ENCODE data around the gene SART3. TPM values are rescaled to one million over a fixed set of nuclear protein-coding genes. Genes with fewer than 3 reads are reported as not detected.
A peak's percentile ranks its signal among the peaks of the same experiment; 100 is the strongest.

The SART3 gene
- total and polyA plus RNA-seq, 10 of the 15 experiments (the other 5 are each of a cell fraction or from before 2014, with no cell fraction given), result 8.8 to 179 (median 54.9) TPM

DNA sequence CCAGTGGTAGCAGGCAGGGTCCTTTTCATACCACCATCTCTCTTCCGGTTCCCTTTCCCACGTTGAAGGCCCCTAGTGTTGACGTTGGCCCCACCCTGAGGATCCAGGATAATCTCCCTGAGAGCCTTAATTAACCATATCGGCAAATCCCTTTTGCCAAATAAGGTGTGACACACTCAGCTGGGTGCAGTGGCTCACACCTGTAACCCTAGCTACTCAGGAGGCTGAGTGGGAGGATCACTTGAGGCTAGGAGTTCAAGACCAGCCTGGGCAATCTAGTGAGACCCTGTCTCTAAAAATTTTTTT is 39.7 kb upstream of the SART3 start:
- BruUV-seq (replicated peaks), result no TSS peak
- FAIRE-seq (no peak), ATAC-seq (no peak), DNase-seq (ENCODE audit: low read depth, low spot score) (no peak)
- TF ChIP-seq NRF1 (conservative IDR thresholded peaks at IDR 0.05; ENCODE audit: low read depth, low read length) (no peak), SUPT20H (IDR thresholded peaks at IDR 0.05; ENCODE audit: borderline replicate concordance, control insufficient read depth, low read depth, low read length) (no peak), RB1 (IDR thresholded peaks at IDR 0.05; ENCODE audit: borderline replicate concordance) (no peak), SRF (IDR thresholded peaks at IDR 0.05; ENCODE audit: low read depth in 2 of 2, low read length in 2 of 2) (0 out of 4 replicates have a peak, but pooled peaks of 1 of the 2 experiments have one; percentile 15), YBX1 (IDR thresholded peaks at IDR 0.05) (no peak)
- in situ Hi-C loops (cut with MboI), result no loop called here
- H3K4me1 ChIP-seq (ENCODE audit: control insufficient read depth, insufficient read depth, low read length), result no peaks in the 10 kb centered on the region
- SMC1A ChIA-PET (ENCODE audit: uncharacterized antibody, unreplicated experiment), result interaction anchor here (0.7 to 1.1 kb wide), 3 partner anchors 17 to 63 kb away, joined by 4 read pairs; no protein-coding TSS in a partner anchor
- POLR2A ChIA-PET, result no interaction called here
- H3K36me3 ChIP-seq (ENCODE audit: control insufficient read depth in 2 of 2, insufficient read depth in 2 of 2, low read length in 1 of 2), result no peaks in the 10 kb centered on the region
- no peak overlapping the region for H3K4me2 ChIP-seq (ENCODE audit: control insufficient read depth, insufficient read depth)
- RAD21 ChIA-PET (ENCODE audit: unreplicated experiment), result interaction anchor here (1.5 kb wide), 1 partner anchor 17 kb away, joined by 5 read pairs; no protein-coding TSS in a partner anchor
- CTCF ChIA-PET, result interaction anchor here (0.5 to 1.4 kb wide), 3 partner anchors 14 to 18 kb away, joined by 3 read pairs; no protein-coding TSS in a partner anchor
- H3K9ac ChIP-seq (ENCODE audit: control insufficient read depth, insufficient read depth, low read length), result no peak overlapping the region
- no peaks in the 10 kb centered on the region for H3K27me3 ChIP-seq (replicated peaks in 1 of 2; ENCODE audit: control insufficient read depth in 2 of 2, insufficient read depth in 2 of 2, low read length in 1 of 2)
- H3K9me3 ChIP-seq (replicated peaks; ENCODE audit: control insufficient read depth, insufficient read depth, low read length), result no peaks in the 10 kb centered on the region
- intact Hi-C loops (cut with micrococcal nuclease; ENCODE audit: unreplicated experiment), result loop anchor here (5.0 kb wide), 1 partner anchor 683 kb away; no protein-coding TSS in a partner anchor
- WGBS (ENCODE audit: insufficient coverage, insufficient replicate concordance, low lambda C conversion rate, missing lambda C conversion rate), result 61% methylated on average over 4 of the region's 4 CpGs
- no peak overlapping the region for H2AFZ ChIP-seq (ENCODE audit: control insufficient read depth, low read depth, low read length)
- H4K20me1 ChIP-seq (ENCODE audit: control insufficient read depth, insufficient read depth), result no peaks in the 10 kb centered on the region
- H3K27ac ChIP-seq (ENCODE audit: control insufficient read depth, insufficient read depth), result no peak overlapping the region
- no peak overlapping the region for H3K4me3 ChIP-seq
- no peaks in the 10 kb centered on the region for H3K79me2 ChIP-seq (ENCODE audit: control insufficient read depth, insufficient read depth, low read length)

DNA sequence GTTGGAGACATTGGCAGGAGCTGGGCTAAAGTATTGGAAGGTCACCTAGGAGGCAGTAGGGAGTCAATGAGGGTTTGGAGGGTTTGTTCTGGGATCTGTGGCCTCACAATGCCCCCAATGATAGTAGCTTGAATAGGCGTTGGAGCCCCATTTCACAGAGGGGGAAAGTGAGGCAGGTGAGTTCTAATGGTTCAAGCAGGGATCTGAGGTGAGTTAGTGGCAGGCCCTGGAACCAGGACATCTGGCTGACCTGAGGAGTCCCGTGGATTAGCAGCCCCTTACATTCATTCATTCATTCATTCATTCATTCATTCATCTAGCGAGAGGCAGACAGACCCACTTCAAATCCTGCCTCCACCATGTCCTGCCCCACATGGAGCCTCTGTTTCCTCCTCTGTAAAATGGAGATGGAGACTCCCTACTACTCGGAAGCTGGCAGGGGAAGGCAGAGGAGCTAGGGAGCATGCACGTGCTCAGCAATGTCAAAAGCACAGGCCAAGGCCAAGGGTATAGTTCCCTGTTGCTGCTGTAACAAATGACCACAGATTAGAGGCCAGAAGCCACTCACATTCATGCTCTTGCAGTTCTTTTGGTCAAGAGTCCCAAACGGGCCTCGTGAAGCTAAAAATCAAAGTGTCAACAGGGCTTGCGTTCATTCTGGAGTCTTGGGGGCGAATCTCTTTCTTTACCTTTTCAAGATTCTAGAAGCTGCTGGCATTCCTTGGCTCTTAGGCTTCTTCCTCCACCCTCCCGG is 39.2 kb upstream of the SART3 start:
- H3K9me3 ChIP-seq (replicated peaks; ENCODE audit: control insufficient read depth, insufficient read depth, low read length), result no peaks in the 10 kb centered on the region
- in situ Hi-C loops (cut with MboI), result no loop called here
- H3K4me2 ChIP-seq (ENCODE audit: control insufficient read depth, insufficient read depth), result no peak overlapping the region
- POLR2A ChIA-PET, result no interaction called here
- intact Hi-C loops (cut with micrococcal nuclease; ENCODE audit: unreplicated experiment), result loop anchor here (5.0 kb wide), 1 partner anchor 683 kb away; no protein-coding TSS in a partner anchor
- WGBS (ENCODE audit: insufficient coverage, insufficient replicate concordance, low lambda C conversion rate, missing lambda C conversion rate), result 62% methylated on average over 10 of the region's 10 CpGs
- H3K79me2 ChIP-seq (ENCODE audit: control insufficient read depth, insufficient read depth, low read length), result no peaks in the 10 kb centered on the region
- SMC1A ChIA-PET (ENCODE audit: uncharacterized antibody, unreplicated experiment), result interaction anchor here (0.7 to 1.1 kb wide), 3 partner anchors 18 to 64 kb away, joined by 4 read pairs; no protein-coding TSS in a partner anchor
- no TSS peak for BruUV-seq (replicated peaks)
- ATAC-seq (no peak), FAIRE-seq (no peak), DNase-seq (ENCODE audit: low read depth, low spot score) (no peak)
- H3K27ac ChIP-seq (ENCODE audit: control insufficient read depth, insufficient read depth), result no peak overlapping the region
- no peaks in the 10 kb centered on the region for H3K36me3 ChIP-seq (ENCODE audit: control insufficient read depth in 2 of 2, insufficient read depth in 2 of 2, low read length in 1 of 2)
- RAD21 ChIA-PET (ENCODE audit: unreplicated experiment), result interaction anchor here (1.5 kb wide), 1 partner anchor 17 kb away, joined by 5 read pairs; no protein-coding TSS in a partner anchor
- CTCF ChIA-PET, result interaction anchor here (0.5 to 1.4 kb wide), 3 partner anchors 15 to 18 kb away, joined by 3 read pairs; no protein-coding TSS in a partner anchor
- TF ChIP-seq CBX3 (IDR thresholded peaks at IDR 0.05; ENCODE audit: borderline replicate concordance, low read depth), result no peak
- peak; percentile 89 for TF ChIP-seq ZNF24 (IDR thresholded peaks at IDR 0.05)
- no peak for TF ChIP-seq TAF1 (IDR thresholded peaks at IDR 0.05; ENCODE audit: borderline replicate concordance, low read depth, low read length)
- TF ChIP-seq CHD1 (IDR thresholded peaks at IDR 0.05; ENCODE audit: low read depth, low read length), result no peak
- TF ChIP-seq, protein P1, sequence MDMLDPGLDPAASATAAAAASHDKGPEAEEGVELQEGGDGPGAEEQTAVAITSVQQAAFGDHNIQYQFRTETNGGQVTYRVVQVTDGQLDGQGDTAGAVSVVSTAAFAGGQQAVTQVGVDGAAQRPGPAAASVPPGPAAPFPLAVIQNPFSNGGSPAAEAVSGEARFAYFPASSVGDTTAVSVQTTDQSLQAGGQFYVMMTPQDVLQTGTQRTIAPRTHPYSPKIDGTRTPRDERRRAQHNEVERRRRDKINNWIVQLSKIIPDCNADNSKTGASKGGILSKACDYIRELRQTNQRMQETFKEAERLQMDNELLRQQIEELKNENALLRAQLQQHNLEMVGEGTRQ (IDR thresholded peaks at IDR 0.05; ENCODE audit: borderline replicate concordance, low read depth, low read length), result no peak
- TF ChIP-seq TCF7 (IDR thresholded peaks at IDR 0.05; ENCODE audit: borderline replicate concordance), result no peak
- H2AFZ ChIP-seq (ENCODE audit: control insufficient read depth, low read depth, low read length), result no peak overlapping the region
- no peaks in the 10 kb centered on the region for H3K4me1 ChIP-seq (ENCODE audit: control insufficient read depth, insufficient read depth, low read length)
- H3K27me3 ChIP-seq (replicated peaks in 1 of 2; ENCODE audit: control insufficient read depth in 2 of 2, insufficient read depth in 2 of 2, low read length in 1 of 2), result no peaks in the 10 kb centered on the region
- H4K20me1 ChIP-seq (ENCODE audit: control insufficient read depth, insufficient read depth), result no peaks in the 10 kb centered on the region
- no peak overlapping the region for H3K9ac ChIP-seq (ENCODE audit: control insufficient read depth, insufficient read depth, low read length)
- no peak overlapping the region for H3K4me3 ChIP-seq

Data from GM12878 (cell line).